ENCODE measurements around the gene THYN1.

- TF ChIP-seq CTCF (IDR thresholded peaks at IDR 0.05) (no peak), POLR2A (IDR thresholded peaks at IDR 0.05) (no peak), POLR2AphosphoS5 (IDR thresholded peaks at IDR 0.05) (no peak)
Measured at GRCh38 chr11:134287561-134287960, 34.4 kb upstream of the THYN1 start.
